Activated gamma-delta T cell treated with anti-CD3 and anti-CD28 coated beads, Interleukin-2, amount 50 U/mL, for 16 hours (primary cell): ENCODE results near the gene TP73.

Experiments
- DNase-seq: peaks from one replicate; pipeline ENCODE4 v3.0.0-alpha.2; 2020; ENCODE audit warnings: low read depth

The TP73 gene

DNA sequence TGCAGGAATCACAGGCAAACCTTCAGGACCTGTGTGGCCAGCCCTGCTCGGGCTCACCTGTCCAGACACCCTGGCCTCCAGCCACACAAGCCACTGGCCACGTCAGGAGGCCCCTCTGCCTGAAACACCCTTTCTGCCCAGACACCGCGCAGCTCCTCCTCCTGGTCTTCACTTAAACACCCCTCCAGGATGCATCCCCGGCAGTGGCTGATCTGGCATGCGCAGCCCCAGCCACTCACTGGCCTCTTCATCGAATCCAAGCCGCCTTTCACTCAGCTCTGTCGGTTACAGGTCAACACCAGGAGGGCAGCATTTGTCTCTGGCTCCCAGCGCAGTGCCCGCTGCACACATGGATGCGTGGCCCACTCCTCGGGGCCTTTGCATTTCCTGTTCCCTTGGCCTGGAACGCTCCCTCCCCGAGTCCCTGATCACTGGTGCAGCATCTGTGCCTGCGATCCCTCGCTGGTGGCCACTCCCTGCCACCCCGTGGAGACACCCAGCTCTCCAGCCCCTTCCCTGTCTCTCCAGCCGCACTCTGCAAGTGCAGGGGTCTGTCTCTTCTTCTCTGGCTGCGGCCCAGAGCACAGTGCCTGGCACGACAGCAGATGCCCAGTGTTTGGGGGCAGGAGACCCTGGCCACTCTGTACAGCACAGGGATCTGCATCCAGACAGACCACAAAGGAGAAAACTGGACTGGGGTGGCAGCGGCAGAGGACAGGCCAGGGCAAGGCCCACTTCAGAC is 18.1 kb upstream of the TP73 start:
- DNase-seq: no peak

DNA sequence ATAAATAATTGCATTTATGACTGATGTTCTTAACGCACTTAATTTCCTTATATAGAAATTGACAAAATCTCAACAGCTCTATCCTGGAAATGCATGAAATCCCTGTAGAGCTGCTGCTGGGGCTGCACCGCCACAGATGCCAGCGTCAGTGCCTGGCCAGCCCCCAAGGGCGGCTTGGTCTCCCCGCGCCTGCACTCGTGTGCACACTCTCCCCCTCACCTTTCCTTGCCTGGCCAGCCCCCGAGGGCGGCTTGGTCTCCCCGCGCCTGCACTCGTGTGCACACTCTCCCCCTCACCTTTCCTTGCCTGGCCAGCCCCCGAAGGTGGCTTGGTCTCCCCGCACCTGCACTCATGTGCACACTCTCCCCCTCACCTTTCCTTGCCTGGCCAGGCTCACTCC is 16.2 kb upstream of the TP73 start:
- no peak for DNase-seq

DNA sequence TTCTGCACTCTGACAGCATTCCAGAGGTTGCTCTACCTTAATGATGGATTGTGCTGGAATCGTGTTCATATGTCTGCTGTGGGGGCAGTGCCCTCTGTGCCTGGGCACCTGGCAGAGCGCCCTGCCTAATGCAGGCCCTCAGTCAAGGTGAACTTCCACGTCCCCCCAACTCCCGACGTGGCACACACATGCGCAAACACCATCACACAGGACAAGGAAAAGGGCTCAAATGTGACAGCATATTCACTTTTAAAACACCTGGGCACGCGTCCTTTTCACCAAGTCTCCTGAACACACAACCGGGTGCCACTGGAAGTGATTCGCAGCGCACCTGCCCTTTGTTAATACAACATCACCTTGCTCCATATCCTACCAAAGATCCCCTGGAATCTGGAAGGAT is 15.8 kb upstream of the TP73 start:
- no peak for DNase-seq

DNA sequence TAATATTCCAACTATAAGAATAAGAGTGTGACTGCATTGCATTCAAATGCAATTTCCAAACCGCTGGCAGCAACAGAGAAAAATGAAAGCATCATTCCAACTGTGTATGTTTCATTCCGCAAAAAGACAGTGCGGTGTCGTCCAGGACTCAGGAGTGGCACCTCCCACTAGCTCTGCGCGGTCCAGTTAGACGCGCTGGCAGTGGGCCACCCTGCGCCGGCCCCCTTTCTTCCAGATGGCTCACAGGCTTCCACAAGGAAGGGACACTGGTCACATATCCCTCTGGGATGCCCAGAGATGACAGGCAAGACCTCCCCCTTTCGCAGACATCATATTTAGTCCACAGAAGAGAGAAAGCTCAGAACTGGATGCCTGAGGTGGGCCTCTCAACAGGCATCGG is 14.3 kb upstream of the TP73 start:
- no peak for DNase-seq

DNA sequence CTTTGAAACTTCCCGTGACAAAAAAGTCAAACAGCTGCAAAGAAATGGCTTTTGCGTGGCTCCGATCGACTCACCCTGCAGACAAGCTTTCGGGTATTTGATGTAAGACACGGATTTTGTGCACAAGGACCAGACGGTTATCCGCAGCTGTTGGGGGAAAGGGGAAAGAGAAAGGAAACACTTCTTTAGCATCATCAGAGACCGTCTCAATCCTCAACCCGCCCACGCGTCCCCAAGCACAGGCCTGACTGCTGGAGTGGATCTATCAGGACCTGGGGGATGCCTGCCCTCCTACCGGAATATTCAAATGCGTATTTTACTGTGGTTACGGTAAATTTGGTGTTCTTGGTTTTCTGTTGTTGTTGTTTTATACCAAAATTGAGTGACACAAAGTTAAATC is 13.6 kb upstream of the TP73 start:
- DNase-seq: no peak

DNA sequence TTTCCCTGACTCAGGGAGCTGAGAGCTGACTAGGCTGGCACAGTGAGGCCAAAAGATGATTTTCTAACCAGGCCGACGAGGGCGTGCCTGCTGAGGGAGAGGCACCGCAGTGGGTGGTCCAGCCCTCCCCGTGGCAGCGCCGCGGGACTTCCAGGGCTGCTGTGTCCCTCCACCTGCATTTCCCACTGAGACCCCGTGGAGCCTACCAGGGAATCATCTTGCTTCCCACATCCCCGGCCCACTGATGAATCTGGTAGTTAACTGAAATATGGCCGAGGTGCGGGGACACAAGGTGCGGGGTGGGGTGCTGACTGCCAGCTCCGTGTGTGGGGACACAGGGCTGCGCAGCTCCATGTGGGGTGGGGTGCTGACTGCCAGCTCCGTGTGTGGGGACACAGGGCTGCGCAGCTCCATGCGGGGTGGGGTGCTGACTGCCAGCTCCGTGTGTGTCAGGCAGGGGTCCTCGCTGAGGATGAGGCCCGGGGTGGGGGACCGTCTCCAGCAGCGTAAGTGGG is 12.9 kb upstream of the TP73 start:
- no peak for DNase-seq

DNA sequence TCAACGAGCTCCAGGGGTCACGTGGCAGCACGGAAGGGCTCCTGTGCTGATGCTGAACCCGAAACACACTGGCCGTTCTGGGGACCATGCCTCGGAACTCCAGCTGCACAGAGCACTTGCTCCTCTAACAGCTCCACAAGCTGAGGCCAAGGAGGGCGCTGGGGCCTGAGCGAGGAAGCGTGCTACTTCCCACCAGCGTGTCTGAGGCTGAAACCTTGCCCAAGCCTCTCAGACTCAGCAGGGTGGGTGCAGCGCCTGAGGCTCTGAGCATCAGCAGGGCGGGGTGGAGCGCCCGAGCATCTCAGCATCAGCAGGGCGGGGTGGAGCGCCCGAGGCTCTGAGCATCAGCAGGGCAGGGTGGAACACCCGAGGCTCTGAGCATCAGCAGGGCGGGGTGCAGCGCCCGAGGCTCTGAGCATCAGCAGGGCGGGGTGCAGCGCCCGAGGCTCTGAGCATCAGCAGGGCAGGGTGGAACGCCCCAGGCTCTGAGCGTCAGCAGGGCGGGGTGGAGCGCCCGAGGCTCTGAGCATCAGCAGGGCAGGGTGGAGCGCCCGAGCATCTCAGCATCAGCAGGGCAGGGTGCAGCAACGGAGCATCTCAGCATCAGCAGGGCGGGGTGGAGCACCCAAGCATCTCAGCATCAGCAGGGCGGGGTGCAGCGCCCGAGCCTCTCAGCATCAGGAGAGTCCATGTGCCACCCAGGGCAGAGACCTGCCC is 12.0 kb upstream of the TP73 start:
- no peak for DNase-seq

DNA sequence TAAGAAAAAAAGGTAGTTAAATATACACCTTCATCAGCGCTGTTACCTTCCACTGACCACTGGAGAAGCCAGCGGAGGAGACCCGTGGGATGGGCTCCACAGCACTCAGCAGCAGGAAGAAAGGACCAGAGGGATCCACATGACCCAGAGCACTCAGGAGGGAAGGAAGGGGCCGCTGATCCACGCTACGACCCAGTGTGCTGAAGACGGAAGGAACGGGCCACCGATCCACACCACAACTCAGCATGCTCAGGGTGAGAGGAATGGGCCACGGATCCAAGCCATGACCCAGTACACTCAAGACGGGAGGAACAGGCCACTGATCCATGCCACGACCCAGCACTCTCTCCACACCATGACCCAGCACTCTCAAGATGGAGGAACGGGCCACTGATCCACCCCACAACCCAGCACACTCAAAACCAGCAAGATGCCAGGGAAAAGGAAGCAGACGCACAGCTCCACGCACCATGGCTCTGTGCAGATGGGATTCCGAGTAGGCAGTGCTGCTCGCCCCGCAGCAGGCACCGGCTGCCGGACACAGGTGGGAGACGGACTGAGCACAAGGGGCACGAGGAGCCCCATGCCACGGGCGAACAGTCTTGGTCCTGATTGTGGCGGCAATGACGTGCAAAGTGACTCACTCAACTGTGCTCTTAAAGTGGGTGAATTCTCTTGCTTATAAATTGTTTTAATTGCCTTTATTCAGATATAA is 11.1 kb upstream of the TP73 start:
- no peak for DNase-seq

DNA sequence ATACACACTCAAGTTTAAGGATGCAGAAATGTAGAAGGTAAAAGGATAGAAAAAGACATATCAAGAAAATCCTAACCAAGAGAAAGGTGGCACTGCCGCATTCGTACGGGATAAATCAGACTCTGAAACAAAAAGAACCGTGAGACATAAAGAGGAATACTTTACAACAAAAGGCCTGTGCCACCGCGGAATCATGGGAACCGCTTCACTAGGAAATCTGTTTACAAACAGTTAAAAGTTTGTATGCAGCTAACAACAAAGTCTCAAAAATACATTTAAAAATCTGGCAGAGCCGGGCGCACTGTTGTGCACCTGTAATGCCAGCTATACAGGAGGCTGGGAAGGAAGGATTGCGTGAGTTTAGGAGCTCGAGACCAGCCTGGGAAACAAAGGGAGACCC is 10.5 kb upstream of the TP73 start:
- DNase-seq: no peak

DNA sequence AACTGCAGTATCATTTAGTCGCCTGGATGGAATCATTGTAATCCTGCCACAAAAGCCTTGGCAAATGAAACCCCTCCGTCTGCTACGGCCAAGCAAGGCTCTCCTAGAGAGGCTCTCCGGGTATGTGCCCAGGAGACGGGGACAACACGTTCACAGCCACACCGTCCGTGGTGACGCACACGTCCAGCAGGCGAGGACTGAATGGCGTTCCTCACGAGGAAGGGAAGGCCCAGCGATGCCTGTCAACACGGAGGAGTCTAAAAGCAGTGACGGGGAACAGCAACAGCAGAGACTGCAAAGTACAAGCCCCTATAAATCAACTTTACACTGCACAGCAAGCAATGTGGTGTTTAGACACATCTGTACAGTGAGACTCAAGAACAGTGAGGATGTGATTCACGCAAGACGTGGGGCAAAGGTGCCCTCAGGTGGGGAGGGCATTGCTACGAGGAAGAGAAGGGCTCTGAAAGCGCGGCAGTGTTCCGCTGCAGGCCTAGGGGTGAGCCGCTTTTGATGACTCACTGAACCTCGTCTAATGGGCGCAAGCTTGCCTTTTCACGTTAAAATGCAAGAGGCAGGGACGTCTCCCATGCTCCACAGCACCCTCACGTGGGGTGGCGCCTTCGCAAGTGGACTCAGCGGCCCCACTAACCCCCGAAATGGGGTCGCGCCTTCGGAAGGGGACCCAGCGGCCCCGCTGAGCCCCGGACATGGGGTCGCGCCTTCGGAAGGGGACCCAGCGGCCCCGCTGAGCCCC is 9.2 kb upstream of the TP73 start:
- DNase-seq: no peak

DNA sequence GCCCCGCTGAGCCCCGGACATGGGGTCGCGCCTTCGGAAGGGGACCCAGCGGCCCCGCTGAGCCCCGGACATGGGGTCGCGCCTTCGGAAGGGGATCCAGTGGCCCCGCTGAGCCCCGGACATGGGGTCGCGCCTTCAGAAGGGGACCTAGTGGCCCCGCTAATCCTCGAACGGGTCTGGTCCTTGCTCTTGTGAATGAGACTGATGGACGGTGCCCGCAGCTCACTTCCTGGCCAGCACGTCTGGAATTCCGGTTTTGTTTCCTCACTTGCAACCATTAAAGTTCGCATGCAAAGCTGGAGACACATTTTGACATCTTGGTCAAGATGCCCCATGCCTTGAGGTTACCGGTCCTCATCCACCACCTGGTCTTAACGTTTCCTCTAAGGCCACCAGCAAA is 8.0 kb upstream of the TP73 start:
- no peak for DNase-seq

DNA sequence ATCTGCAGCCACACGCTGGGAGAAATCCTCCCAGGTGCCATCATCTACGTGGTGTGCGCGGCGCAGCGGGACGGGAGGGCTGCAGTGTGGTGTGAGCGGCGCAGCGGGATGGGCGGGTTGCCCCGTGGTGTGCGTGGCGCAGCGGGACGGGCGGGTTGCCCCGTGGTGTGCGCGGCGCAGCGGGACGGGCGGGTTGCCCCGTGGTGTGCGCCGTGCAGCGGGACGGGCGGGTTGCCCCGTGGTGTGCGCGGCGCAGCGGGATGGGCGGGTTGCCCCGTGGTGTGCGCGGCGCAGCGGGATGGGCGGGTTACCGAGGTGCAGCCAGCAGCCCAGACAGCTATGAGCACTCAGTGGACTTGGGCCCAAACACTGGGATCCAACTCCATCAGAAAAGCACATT is 7.1 kb upstream of the TP73 start:
- DNase-seq: no peak

DNA sequence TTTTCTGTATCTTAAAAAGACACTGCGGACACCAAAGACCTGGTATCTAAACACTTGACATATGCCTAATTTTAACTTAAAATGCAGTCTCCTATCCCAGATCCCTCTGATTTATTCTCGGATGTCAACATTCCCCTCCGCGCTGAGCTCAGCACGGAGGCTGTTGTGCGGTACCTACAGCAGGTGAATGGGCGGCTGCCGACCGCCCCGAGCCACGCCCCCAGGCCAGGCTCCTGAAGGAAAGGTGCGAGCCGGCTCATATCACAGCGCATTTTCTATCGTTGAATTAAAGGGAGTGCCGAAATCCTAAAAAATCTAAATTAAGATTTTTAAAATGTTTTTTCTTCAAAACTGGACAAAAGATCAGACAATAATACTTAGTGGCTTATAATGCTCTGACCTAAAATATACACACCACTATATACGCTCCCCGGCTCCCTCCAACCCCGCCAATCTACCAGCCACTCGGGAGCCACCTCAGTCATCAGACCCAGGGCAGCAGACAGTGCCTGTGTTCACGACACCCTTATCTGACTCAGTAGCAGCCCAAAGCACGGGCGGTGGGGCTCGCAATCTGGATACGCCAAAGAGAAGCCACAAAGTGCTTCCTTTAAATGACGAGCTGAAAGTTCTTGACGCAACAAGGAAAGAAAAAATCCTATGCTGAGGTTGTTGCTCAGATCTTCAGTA is 6.5 kb upstream of the TP73 start:
- no peak for DNase-seq

DNA sequence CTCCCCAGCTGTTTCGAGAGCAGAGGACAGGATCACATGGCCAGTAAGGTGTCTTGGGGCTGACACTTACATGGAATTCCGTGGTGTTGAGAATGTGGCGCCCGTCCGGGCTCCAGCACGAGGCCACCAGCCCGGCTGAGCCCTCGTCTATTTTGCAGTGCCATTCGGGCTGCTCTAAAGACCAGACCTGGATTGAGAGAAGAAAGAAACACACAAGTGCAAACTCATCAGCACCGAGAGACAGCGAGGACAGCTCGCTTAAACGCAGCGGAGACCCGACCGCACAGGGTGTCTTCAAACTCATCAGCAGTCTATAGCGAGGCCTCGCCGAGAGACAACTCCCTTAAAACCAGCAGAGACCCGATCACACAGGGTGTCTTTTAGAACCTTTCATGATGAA is 5.7 kb upstream of the TP73 start:
- no peak for DNase-seq

DNA sequence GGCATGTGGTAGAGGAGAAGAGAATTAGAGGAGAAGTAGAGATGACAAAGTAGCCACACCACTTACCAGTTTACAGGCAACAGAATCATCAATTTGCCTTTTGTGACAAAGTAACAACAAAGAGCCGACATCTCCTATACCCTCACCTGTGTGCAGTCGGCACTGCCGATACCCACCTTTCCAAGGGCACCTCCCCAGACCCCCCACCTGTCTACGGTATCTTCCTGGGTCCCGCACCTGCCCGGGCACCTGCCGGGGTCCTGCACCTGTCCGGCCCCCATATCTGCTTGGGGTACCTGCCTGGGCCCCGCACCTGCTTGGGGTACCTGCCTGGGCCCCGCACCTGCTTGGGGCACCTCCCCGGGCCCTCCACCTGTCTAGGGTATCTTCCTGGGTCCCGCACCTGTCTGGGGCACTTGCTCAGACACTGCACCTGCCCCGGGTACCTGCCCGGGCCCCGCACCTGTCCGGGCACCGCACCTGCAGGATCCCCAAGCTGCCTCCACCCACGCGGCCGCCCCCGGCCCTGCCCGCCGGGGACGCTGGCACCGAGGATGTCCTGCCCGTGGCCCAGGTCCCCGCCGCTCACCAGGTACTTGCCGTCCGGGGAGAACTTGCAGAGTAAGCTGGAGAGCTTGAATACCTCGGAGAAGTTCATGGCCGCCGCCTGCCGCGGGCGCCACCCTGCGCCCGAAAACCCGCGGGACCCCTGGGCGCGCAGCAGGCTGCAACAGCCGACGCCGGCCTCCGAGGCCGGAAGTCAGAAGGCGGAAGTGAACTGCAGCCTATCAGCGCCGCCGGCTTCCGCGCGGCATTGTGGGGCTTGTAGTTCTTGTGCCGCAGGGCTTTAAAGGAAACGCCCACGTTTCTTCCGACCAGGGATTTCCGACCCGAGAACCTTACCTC is 2.7 kb upstream of the TP73 start, which contains the start of gene WRAP73:
WRAP73 (minus strand) TSS at position 762 of the 906 bp plus-strand sequence; CDS start at position 658, 104 bp downstream.
- peak; percentile 83 for DNase-seq

DNA sequence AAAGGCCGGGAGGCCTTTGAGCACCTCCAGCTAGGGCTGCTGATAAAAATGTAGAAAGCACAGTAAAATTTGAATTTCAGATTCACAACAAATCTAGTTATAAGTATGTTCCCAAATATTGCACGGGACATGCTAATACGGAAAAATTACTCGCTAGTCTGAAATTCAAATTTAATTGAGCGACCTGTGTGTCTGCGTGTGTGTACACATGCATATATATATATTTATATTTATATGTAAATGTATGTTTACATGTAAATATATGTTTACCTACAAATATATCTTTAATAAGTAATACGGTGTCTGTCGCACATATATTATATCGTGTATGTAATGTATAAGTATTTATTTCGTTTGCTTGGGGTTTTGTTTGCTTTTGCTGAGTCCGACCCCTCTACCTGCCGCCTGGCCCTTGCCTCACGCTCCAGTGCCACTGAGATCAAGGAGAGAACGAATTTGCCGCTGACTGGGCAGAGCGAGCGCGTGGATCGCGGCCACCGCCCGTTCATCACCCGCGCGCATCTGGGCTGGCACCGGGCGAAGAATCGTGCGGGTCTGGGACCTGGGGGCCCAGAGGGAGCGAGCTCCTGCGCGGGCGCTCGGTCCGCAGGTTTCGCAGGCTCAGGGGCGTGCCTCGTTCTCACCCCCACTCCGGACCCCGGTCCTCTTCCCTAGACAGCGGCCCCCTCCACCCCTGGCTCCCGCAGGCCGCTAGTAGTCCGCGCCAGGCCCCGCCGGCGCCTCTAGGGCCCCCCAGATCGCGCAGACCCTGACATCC is 1.9 kb upstream of the TP73 start:
- no peak for DNase-seq

DNA sequence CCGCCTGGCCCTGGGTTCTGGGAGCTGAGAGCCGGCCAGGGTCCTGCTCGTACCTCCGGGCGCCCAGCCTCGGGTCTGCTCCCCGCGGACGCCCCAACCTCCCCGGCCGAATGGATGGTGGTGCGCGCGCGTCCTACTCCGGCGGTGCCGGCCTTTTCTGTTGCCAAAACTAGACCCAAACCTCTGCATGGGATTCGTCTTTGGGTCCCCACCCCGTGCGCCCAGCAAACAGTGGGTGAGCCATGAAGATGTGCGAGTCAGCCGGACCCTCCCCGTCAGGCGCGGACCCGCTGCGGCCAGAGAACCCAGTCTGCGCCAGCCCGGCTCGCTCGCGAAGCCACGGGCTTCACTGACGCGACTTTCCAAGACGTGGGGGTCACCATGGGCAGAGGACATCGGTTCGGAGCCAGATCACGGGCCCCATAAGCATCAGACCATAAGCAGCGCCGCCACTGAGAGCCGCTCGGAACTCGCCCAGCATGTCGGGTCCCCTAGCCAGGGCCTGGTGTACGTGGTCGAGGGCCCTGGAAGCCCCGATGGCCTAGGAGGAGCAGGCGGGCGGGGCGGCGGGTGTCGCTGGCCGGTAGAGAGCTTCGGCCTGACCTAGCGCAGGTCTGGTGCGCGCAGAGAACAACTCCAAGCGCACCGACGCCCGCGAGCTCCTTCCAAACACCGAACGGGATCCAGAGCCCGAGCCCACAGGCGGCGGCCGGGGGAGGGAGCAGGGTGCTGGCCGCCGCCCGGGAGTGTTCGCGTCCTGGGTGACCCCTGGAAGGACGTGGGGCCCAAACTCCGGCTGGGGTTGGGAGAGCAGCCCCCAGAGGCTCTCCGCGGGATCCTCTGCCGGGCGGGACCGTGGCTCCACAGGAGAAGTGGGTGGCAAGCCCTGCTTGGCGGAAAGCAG is 1.0 kb upstream of the TP73 start:
- no peak for DNase-seq

DNA sequence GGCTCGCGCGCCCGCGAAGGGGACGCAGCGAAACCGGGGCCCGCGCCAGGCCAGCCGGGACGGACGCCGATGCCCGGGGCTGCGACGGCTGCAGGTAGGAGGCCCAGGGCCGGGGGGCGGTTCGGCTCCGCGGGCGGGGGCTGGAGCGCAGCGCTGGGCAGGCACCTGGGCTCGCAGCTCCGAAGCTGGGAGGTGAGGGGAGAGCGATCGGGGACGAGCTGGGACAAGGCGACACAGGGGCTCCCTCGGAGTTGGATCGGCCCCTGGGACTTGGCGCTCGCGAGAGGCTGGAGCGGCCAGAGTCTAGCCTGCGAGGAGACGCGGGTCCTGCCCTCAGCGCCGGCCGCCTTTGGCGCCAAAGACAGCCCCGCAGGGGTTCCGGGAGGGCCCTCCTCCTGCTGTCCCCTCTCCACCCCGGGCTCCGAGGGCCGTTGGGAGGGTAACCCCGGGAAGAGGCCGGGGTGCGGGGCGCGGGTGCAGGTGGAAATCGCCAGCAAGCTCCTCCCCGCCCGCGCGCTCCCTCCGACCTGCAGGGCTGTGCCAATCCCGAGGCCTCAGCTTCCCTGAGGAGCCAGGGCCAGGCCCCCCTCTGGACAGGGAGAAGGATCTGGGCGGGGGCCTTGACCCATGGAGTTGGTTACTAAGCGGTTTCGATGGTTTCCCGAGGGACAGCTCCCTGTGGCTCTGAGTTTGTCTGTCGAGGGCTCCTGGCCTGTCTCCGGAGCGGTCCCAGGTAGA is 401 bp downstream of the TP73 start:
- no peak for DNase-seq
